ENCODE data around the gene ATG4B.

DNA sequence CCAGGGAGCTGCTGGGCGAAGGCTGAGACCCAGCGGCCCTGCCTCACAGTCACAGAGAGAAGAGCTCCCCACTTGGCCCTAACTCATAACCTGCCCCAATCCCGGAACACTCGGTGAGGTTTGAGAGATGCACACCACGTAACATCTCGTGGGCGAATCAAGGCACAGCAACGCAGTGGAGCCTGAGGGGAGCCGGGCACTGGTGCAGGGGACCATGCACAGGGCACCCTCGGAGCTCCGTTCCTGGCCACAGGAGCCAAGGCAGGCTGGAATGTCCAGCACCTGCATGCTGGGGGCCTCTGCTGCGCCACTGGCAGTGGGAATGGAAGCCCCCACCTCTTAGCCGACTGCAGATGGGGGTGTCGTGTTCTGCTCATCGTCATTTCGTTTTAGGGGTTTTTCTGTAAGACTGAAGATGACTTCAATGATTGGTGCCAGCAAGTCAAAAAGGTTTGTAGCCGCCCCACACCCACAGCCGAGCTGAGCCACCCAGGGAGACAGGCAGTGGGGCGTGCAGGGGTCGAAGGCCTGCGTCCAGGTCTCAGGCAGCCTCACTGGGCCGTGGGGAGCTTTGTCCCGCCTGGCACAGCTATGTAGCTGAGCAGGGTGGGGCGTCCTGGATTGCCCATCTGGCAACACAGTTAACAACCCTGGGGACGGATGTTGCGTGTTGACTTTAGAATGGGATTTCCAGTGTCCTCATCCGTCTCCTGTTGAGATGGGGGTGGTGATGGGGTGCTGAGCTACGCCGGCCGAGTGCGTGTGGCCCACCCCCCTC, 33.0 kb downstream of the ATG4B start:
- TF ChIP-seq YY1 (IDR thresholded peaks at IDR 0.05; ENCODE audit: borderline replicate concordance in 1 of 3, control insufficient read depth in 1 of 3, extremely low read depth in 1 of 3, insufficient read depth in 3 of 3, insufficient read length in 1 of 3, insufficient replicate concordance in 2 of 3, low read depth in 1 of 3, low read length in 2 of 3): no peak
- TF ChIP-seq, protein P1, sequence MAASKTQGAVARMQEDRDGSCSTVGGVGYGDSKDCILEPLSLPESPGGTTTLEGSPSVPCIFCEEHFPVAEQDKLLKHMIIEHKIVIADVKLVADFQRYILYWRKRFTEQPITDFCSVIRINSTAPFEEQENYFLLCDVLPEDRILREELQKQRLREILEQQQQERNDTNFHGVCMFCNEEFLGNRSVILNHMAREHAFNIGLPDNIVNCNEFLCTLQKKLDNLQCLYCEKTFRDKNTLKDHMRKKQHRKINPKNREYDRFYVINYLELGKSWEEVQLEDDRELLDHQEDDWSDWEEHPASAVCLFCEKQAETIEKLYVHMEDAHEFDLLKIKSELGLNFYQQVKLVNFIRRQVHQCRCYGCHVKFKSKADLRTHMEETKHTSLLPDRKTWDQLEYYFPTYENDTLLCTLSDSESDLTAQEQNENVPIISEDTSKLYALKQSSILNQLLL (CRISPR knock-in tag; IDR thresholded peaks at IDR 0.05; ENCODE audit: borderline replicate concordance): no peak
- TF ChIP-seq TCF7L2 (IDR thresholded peaks at IDR 0.05; ENCODE audit: low read depth, low read length): no peak
- no peak for TF ChIP-seq EP300 (IDR thresholded peaks at IDR 0.05; ENCODE audit: low read length)
- TF ChIP-seq CTCF (IDR thresholded peaks at IDR 0.05 in 2 of 3, conservative IDR thresholded peaks at IDR 0.05 in 1 of 3; ENCODE audit: insufficient read depth in 2 of 3, low read depth in 1 of 3, low read length in 3 of 3): no peak
